GM12891 (cell line): Measurements from ENCODE around the gene ANKRD34A.

Experiments used
- DNase-seq: peaks from one replicate; pipeline ENCODE4 v3.0.0; 2011; ENCODE audit warnings: low spot score; ENCODE audit not compliant: insufficient read length
- FAIRE-seq: peaks from 2 replicates; lab custom pipeline; 2011; peaks lifted over from hg19 to GRCh38; lab: Jason Lieb, UNC
- POLR2AphosphoS5 ChIP-seq: IDR thresholded peaks from 2 replicates; pipeline ENCODE4 v1.6.1; 2011; ENCODE audit warnings: low read depth, low read length, control low read depth
- SPI1 ChIP-seq: IDR thresholded peaks from 2 replicates; pipeline ENCODE4 v1.6.1; 2011; ENCODE audit warnings: low read depth, low read length, control low read depth

Gene ANKRD34A

GRCh38 chr1:145912128-145912641, 52.2 kb downstream of the ANKRD34A start:
- TF ChIP-seq POLR2AphosphoS5 (no peak), SPI1 (peak; percentile 86)
- FAIRE-seq (no peak), DNase-seq (no peak)
